Iris pigment epithelial cell (primary cell): ENCODE measurements around the gene KRT79.

Experiments
- DNase-seq: peaks from one replicate; pipeline ENCODE4 v3.0.0-alpha.2; 2011; ENCODE audit warnings: low read depth

Gene KRT79

DNA sequence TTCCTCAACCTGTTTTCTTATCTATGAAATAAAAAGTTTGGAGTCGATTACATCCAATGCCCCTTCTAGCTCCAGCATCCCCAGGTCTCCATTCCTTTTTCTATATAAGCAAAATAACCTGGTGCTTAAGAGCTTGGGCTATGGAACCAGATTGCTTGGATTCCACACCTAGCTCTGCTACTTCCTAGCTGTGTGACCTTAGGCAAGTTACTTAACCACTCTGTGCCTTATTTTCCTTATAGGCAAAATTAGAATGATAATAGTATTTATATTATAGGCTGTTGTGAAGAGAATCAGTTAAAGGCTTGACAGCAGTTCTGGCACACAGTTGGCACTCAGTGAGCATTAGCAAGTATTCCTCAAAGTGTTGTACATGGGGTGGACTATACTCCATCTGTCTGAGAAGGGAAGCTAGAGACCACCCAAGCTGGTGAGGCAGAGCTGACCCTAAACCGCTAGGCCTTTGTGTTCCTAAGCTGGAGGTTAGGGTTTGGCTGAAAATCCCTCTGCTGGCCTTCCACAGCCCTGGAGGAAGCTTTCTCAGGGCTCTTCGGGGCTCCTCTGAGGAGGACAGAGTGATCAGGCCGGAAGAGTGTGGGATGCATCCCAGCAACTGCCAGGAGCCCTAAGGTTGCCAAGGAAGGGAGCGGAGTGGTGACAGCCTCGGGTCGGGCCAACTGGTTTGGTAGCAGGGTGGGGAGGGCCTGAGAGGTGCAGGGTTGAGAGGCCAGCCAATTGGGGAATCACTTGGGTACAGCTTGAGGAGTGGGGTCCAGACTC, 14.2 kb downstream of the KRT79 start:
- no peak for DNase-seq

DNA sequence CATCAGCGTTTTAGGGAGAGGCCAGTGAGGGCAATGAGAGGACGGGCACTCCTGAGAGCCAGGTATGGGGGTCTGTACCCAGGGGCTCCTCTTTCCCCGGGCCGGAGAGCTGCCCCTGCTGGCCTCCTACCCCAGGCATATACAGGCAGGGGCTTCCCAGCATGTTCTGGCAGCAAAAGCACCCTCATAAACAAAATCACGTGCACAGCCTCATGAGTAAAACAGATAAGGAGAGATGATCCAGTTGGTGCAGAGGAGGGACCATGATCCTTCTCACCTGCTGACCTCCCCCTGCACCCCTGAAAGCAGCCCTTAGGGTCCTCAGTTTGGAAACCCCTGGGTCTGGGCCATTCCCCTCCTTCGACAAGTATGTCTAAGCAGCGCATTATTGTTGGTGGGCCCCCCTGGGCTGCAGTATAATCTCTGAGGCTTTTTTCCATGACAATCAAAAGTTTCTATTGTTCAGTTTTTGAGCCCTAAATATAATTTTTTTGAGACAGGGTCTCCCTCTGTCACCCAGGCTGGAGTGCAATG, 15.2 kb downstream of the KRT79 start:
- DNase-seq = no peak

DNA sequence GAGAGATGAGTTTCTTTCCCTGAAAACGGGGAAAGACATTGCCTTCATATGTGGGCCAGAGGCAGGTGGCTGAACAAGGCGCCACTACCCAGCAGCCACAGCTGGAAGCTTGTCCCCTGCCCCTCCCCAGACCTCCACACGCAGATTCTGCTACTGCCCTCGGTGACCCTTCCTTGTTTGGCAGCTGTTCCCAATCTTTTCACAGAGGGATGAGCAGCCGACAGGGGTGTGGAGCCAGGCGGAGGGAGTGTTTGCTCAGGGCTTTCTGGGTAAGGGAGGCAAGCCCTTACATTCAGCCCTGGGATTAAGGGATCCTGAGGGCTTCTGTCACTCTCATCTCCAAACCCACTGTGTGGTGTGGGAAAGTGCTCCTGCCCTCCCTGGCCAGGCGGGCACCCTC, 15.7 kb downstream of the KRT79 start:
- no peak for DNase-seq

DNA sequence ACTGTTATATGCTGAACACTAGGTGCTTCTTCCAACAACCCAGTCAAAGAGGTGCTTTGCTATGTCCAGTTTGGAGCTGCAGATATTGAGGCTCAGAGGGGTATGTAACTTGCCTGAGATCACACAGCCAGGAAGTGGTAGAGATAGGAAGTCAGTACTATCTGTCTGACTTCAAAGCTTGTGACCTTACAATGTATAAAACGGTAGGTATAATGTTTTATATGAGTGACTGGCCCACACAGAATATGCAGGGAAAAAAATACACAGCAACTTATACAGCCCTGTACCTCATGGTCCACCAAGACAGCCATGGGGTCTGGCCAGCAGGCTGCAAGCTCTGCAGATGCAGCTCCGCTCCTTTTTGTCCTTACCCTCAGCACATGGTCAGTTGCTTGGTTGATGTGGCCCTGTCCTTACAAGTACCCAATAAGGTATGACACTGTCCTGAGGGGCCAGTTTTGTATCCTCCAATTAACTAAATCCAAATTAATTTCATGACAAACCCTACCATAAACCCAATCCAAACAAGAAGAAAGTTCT, 16.3 kb downstream of the KRT79 start:
- no peak for DNase-seq

DNA sequence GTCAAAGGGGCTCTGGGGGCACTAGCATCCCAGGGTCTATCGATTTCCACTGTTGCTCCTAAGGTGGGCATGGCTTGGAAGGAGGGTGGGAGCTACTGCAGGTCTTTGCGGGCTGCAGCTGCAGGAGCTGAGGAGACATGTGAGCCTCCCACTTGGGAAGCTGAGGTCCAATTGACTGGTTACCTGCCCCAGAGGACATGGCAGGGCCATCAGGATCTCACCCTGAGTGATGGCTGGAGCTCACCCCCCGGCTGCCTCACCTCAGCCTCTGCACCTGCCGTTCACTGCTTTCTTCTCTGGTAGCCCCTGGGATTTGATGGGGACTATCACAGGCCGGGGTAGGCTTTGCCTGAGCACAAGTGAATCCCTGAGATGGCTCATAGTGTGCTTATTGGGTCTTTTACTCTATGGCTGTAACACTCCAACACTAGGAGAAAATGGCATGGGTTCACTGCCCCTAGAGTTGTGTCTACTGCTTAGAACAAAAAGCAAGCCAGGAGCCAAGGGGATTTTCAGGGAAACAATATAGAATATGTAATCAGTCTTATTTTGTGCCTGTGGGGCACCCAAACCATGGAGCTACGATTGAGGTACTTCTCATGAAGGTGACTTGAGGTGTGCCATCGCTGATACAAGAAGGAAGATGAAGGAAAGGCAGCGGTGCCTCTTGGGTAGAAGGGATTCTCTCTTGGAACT, 17.0 kb downstream of the KRT79 start:
- DNase-seq = no peak

DNA sequence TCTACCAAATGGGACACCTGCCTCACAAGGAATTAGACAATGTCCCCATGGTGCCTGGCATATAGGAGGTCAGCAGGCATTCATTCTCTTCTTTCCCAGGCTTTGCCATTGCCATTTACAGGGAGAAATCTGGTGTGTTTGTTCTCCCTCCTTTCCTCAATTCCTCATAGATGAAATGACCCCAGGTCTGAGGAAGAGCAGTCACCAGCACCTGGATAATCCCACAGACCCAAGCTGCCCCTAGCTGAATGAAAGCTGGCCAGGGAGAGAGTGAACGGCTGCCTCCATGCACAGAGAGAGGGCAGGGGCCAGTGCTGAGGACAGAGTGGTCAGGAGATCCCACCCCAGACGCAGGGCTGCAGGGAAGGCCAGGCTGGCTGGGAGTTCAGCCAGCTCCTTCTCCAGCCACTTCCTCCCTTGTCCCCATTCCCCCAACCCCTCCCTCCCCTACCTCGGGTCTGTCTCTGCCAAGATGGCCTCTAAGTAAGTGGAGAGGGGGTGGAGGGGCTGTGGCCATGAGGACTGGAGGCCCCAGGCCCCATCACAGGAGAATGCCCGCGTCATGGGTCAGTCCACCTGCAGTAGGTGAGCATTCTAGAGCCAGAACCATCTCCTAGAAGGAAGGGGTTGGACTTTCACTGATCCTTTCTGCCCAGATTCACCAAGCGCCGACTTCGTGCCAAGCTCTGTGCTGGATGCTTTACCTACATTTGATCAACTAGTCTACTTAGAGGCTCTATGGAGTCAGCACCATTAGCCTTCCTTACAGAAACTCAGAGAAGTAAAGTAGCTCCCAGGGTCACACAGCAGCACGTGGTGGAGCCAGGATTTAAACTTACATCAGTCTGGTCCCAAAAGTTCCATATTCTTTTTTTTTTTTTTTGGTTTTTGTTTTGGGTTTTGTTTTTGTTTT, 18.2 kb downstream of the KRT79 start:
- no peak for DNase-seq

DNA sequence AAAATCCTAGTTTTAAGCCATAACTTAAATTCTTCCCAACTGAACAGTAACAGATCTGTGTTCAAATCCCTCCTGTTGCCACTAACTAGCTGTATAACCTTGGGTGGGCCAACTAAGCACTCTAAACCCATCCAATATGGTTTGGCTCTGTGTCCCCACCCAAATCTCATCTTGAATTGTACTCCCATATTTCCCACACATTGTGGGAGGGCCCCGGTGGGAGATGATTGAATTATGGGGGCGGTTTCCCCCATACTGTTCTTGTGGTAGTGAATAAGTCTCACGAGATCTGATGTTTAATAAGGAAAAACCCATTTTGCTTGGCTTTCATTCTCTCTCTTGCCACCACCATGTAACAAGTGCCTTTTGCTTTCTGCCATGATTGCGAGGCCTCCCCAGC, 18.9 kb downstream of the KRT79 start:
- DNase-seq = no peak

DNA sequence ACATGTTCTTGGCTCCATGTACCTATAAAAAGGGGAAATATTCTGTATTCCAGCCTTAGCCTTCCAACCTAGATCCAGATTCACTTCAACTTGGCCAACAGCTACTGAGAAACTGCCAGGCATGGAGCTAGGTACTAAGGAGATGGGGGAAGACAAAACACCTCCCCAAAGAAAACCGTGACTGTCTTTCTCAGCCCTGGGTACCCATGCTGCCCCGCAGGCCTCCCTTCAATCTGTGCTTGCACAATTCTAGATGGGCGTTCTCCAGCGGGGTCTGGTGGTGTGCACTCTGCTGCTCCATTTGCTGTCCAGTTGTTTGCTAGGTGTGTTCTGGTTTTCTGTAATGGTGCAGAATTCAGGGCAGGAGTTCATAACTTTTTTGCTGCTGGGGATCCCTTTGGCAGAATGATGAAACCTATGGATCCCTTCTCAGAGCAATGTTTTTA, 19.4 kb downstream of the KRT79 start:
- DNase-seq = no peak

DNA sequence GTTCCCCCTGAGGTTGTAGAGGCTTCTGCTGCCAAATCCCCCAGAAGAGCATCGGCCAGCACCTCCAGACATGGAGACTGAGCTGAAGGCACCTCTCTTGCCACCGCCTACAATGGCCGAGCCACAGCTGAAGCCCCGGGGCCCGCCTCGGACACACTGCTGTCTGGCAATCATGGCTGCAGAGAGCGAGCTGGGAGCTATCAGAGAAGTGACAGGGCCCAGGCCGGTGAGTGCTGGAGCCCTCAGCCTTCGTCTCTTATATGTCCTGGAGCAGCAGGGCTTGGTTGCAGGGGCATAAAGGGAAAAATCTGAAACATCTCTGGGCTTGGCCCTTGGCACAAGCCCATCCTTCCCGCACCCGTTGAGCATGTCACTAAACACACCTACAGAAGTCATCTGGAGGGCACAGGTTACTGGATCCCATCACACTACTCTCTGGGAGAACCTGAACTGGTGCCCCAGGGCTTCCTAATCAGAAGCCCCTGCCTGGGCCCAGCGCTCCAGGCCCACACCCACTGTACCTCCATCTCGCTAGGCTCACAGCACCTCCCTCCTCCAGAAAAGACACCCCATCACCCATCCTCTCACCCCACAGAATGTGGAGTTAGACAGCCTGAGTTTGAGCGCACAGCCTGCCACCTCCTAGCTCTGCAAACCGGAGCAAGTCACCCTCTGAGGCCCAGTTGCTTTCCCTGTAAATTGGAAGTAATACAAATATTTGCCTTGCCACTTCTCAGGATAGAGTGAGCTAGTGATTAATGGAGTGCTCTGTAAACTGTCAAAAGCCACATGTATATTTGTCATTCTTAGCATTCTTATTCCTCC, 20.0 kb downstream of the KRT79 start, which contains the start of gene KRT4:
KRT4 (minus strand) TSS at position 232 of the 825 bp plus-strand sequence; CDS start at position 174, 58 bp downstream.
- DNase-seq = no peak

DNA sequence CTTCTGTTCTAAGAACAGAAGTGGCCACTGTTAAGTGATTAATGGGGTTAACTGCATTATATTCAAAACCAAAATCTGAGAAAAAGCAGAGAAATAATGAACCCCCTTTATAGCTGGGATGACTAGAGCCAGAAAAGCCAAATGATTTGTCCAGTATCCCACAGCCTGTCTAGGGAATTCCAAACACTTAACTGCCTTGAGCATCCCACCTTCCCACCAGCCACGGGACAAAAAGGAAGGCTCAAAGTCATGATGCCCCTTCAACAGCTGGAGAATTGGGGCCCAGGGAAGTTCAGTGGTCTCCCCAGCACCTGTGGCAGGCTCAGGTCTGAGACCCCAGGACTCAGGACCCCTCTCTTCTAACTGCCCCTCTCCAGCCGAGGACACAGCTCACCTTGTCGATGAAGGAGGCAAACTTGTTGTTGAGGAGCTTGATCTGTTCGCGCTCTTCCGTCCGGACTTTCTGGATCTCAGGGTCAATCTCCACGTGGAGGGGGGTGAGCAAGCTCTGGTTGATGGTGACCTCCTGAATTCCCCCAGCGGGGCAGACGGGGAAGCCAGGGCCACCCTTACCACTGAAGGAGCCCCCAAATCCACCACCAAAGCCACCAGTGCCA, 20.8 kb downstream of the KRT79 start:
- no peak for DNase-seq

DNA sequence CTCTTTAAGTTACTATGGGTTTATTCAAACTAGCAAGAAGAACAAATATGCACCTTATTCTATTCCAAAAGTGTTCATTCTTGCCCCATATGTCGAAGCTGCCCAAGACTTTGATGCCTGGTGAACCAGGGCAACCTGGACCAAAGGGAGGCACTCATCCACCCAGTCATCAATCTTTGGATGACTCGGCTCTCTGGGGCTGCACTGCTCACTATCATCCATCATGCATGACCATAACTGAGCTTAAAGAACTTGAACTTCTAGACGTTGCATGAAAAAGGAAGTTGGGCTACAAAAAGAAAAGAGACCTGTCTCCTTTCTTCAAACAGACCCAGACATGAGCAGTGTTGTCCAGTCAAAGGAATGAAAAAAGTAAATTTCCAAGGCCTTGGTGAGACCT, 21.4 kb downstream of the KRT79 start:
- DNase-seq = no peak

DNA sequence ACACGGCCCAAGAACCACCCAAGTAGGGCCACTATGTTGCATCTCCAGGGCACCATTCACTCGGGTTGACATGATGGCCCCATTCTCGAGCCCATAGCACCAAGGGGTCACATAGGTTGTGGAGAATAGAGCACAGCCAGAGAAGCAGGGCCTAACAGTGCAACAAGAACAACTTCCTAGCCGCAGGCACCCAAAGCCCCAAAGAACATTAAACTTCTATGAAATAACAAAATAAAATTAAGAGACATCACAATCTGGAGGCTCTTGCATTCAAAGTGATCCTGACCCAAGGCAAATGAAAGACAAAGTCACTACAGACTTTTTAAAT, 22.1 kb downstream of the KRT79 start:
- DNase-seq = no peak

DNA sequence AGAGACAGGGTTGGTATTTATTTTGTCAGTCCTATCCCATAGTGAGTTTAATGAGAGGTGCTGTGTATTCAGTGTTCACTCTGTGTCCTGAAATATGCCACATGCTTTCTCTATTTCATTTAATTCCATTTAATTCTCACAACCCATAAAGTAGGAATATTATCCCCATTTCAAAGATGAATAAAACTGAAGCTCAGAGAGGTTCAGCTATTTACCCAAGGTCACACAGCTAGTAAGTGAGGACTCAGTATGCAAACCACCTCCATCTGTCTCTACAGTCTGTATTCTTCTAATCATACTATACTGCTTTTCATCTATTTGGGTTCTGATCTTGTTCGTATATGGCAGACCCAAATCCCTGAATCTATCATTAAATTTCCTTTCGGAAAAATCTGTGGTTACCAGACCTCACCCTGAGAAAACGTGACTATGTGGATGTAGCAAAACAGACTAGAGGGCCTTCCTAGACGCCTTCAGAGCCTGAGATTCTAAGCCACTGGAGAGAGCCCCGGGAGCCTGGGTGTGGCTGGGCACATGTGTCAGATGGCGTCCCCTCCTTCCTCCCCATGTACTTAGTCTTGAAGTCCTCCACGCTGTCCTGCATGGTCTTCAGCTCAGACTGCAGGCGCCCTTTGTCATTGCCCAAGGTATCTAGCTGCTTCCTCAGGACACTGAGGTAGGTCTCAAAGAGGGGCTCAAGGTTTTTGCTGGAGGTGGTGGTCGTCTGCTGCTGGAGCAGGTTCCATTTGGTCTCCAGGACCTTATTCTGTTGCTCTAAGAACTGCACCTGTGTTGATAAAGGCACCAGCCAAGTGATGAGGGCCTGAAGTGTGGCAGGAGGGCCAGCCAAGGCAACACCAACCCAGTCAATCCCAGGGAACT, 22.7 kb downstream of the KRT79 start:
- no peak for DNase-seq

DNA sequence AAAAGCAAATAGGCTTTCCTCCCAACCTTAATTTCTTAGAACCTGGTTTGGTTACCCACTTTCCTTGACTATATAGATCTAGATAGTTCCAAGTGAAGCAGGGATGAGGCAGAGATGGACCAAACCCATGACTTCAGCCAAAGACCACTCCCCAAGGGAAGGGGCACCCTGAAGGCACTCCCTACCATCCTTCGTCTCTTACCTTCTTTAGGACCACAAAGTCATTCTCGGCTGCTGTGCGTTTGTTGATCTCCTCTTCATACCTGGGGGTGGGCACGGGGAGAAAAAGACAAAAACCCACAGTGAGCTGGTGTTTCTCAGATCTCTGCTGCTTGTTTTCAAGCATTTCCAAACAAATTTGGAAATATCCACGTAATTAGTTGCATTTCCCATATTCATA, 23.6 kb downstream of the KRT79 start:
- DNase-seq = no peak

DNA sequence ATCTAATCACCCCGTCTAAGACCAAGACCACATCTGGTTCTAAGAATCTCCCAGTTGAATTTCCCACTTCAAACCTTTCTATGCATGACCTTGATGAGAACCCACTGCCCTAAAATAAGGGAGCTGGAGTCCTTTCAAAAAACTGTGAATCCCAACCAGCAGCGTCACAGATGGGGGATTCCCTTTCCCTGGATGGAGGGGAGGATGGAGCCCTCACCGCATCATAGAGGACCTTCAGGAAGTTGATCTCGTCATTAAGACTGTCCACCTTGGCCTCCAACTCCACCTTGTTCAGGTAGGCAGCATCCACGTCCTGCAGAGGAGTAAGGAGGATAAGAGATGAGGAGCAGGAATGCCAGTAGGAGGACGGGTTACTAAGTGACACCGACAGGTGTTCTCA, 24.9 kb downstream of the KRT79 start:
- DNase-seq = no peak

DNA sequence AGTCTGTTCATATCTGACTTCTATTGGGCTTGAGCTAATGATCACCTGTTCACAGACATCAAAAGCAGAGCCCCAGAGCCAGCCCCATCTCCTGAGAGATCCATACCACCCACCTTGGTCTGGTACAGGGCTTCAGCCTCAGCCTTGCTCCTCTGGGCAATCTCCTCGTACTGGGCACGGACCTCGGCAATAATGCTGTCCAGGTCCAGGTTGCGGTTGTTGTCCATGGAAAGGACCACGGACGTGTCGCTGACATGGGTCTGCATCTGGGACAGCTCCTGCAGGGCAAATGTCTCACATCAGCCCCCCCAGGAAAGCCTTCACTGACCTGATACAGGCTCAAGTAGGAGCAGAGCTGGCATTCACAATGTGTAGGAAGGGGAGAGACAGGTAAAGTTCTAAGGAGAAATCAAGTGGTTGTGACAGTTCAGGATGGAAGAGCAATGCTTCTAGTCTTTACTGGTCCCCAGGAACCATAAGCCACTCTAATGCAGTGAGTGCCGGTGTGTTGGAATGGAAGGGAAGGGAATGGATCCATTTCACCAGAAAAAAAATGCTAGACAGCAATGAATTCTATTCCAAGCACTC, 25.4 kb downstream of the KRT79 start:
- DNase-seq = no peak

DNA sequence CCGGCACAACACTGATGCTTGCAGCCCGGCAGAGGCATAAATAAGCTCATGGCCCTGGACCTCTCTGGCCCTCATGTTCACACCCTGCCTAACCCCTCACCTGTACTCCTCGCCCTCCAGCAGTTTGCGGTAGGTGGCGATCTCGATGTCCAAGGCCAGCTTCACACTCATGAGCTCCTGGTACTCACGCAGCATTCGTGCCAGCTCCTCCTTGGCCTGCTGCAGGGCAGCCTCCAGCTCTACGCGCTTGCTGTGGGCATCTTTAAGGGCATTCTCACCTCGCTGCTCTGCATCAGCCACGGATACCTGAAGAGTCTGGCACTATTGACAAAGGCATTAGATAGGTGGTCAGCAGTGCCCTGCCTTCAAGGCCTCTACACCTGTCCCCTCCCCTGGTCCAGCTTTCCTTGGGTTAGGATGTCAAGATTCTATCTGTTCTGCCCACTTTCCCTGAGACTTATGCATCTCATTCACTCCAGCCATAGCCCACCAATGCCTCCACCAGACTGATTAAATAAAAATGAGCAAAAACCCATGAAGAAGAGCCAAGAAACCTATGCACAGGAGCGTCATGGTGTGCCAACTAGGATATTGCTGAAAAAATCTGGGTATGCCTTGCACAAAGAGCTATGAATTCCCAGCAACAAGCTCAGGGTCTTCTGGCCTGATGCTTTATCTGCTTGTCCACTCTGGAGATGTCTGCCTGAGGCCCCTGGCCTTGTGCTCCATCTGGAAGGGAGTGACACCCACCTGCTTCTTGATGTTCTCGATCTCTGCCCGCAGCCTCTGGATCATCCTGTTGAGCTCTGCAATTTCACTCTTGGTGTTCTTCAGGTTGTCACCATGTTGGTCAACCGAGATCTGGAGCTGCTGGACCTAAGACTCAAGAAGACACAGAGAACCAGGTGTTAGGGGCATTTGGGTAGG, 26.3 kb downstream of the KRT79 start:
- no peak for DNase-seq
